ENCODE measurements around the gene GJA3.

- TF ChIP-seq CTCF (IDR thresholded peaks at IDR 0.05; ENCODE audit: insufficient read depth, low read depth, low read length) (no peak), EZH2 (IDR thresholded peaks at IDR 0.05; ENCODE audit: insufficient read depth, low read length) (peak; percentile 76)
Observed at GRCh38 chr13:20192836-20193161, 31.9 kb upstream of the GJA3 start, which contains the start of gene GJB2.

Data from astrocyte (in vitro differentiated cells and primary cell).